Spinal cord (tissue), 10 donors: ENCODE data around the gene MEDAG. TPM values are rescaled to one million over a fixed set of nuclear protein-coding genes. Genes with fewer than 3 reads are reported as not detected.
A peak's percentile ranks its signal among the peaks of the same experiment; 100 is the strongest.

ENCODE experiments used
- DNase-seq, 6 donors: peaks; one replicate each; pipeline versions ENCODE4 v3.0.0 to v3.0.0-alpha.2; 2013 to 2015; ENCODE audit warnings: low spot score in 6 of 6, low read depth in 4 of 6
- H3K27ac ChIP-seq: one replicate; pipeline ENCODE4 v1.5.1; 2013; ENCODE audit warnings: low read depth, low read length, control low read depth
- H3K27me3 ChIP-seq: one replicate; pipeline ENCODE4 v1.6.1; 2013; ENCODE audit warnings: low read length; ENCODE audit not compliant: control insufficient read depth, insufficient read depth
- H3K36me3 ChIP-seq: one replicate; pipeline ENCODE4 v1.6.1; 2013; ENCODE audit warnings: low read length; ENCODE audit not compliant: control insufficient read depth, insufficient read depth
- H3K4me1 ChIP-seq: one replicate; pipeline ENCODE4 v1.6.1; 2013; ENCODE audit warnings: low read length; ENCODE audit not compliant: control insufficient read depth, insufficient read depth
- H3K4me3 ChIP-seq: one replicate; pipeline ENCODE4 v1.5.1; 2013; ENCODE audit warnings: low read depth, low read length, control low read depth
- H3K9me3 ChIP-seq: one replicate; pipeline ENCODE4 v1.6.1; 2013; ENCODE audit warnings: low read length; ENCODE audit not compliant: control insufficient read depth, insufficient read depth
- WGBS: methylation state at CpG from one replicate; pipeline ENCODE4 v1.1.5; 2013; ENCODE audit warnings: missing lambda C conversion rate; ENCODE audit not compliant: insufficient coverage; 5-methylcytosine and 5-hydroxymethylcytosine counted together
- polyA plus RNA-seq, 2 donors: library from polyadenylated mRNA; unstranded; fragments of 120-200 nt; gene quantifications; one replicate each; pipeline ENCODE4 v1.2.1, GENCODE V29; 2013; ENCODE audit not compliant: insufficient read length in 2 of 2
- total RNA-seq, 2 donors: library from RNA; depleted of rRNA in 1 of 2; stranded (reverse); fragments of 120-200 nt in 1 of 2; fragments of >200 nt in 1 of 2; gene quantifications; one replicate each; pipeline versions ENCODE4 v1.2.3 to v1.2.4, GENCODE V29; 2013 to 2014
- donor health status: healthy.

Gene MEDAG
- total and polyA plus RNA-seq, 4 donors: 1.4 to 12.1 (median 7.5) TPM

- Histone ChIP-seq H3K4me1 (peaks cover 10% of the 10 kb centered on the region), H3K36me3 (no peaks in the 10 kb centered on the region), H3K27ac (peak overlapping the region; percentile 42), H3K9me3 (no peaks in the 10 kb centered on the region), H3K27me3 (no peaks in the 10 kb centered on the region), H3K4me3 (no peak overlapping the region)
- peak in 1 of 6 donors; percentile 68 for DNase-seq
- WGBS: 100% methylated on average over 1 of the region's 3 CpGs
Observed at GRCh38 chr13:30881191-30881651, 24.9 kb upstream of the MEDAG start.

GRCh38 chr13:30882026-30882850, 23.8 kb upstream of the MEDAG start:
- no peaks in the 10 kb centered on the region for H3K9me3 ChIP-seq
- WGBS: 52% methylated on average over 3 of the region's 8 CpGs
- H3K27me3 ChIP-seq: no peaks in the 10 kb centered on the region
- no peak overlapping the region for H3K27ac ChIP-seq
- DNase-seq: peak in 1 of 6 donors; percentile 51
- no peaks in the 10 kb centered on the region for H3K36me3 ChIP-seq
- H3K4me3 ChIP-seq: no peak overlapping the region
- peaks cover 10% of the 10 kb centered on the region for H3K4me1 ChIP-seq

GRCh38 chr13:30882996-30883766, 22.9 kb upstream of the MEDAG start:
- Histone ChIP-seq H3K9me3 (no peaks in the 10 kb centered on the region), H3K4me3 (no peak overlapping the region), H3K27me3 (no peaks in the 10 kb centered on the region), H3K27ac (no peak overlapping the region), H3K4me1 (peaks cover 10% of the 10 kb centered on the region), H3K36me3 (no peaks in the 10 kb centered on the region)
- DNase-seq: no peak
- 59% methylated on average over 3 of the region's 13 CpGs for WGBS

DNA sequence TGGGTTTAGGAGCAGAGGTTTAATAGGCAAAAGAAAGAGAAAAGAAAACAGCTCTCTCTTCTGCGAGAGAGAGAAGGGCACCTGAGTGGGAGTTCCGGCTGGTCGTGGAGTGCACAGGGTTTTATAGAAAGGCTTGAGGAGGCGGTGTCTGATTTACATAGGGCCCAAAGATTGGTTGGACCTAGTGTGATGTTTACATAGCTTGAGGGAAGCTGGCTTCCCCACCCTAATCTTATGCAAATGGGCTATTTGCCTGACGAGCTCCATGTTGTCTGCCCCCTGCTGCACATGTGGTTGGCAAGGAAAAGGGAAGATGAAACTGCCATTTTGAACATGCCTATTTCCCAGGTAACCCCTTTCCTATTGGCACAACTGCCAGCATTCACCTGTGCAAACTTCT, 21.5 kb upstream of the MEDAG start:
- Histone ChIP-seq H3K4me3 (no peak overlapping the region), H3K9me3 (no peaks in the 10 kb centered on the region), H3K27ac (no peak overlapping the region), H3K36me3 (no peaks in the 10 kb centered on the region), H3K27me3 (no peaks in the 10 kb centered on the region), H3K4me1 (peaks cover 10% of the 10 kb centered on the region)
- DNase-seq: peak in 1 of 6 donors; percentile 46
- WGBS: 83% methylated on average over 4 of the region's 5 CpGs

GRCh38 chr13:30889196-30889690, 16.8 kb upstream of the MEDAG start:
- no peak for DNase-seq
- no peak overlapping the region for H3K27ac ChIP-seq
- H3K27me3 ChIP-seq: no peaks in the 10 kb centered on the region
- no peak overlapping the region for H3K4me3 ChIP-seq
- H3K9me3 ChIP-seq: no peaks in the 10 kb centered on the region
- no peaks in the 10 kb centered on the region for H3K36me3 ChIP-seq
- no peaks in the 10 kb centered on the region for H3K4me1 ChIP-seq
- WGBS: no CpG with 5 or more reads among the region's 3 CpGs

DNA sequence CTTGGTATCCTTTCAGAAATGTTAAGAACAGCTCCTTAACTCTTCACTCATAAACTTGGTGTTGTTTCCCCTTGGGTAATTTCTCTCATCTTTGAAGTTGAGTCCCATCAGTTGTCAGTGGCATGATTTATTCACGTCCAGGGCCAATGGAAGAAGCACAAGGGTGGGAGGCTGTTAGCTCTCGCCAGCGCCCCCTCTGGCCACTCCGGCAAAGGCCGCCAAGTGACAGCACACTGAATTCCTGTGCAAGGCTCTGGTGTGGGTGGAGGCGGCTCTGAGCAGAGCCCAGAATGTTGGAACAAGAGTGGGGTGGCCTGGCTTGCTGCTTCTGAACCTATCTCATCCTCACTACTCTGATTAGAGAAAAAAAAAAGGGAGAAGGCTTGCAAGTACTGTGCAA, 13.1 kb upstream of the MEDAG start:
- no peak for DNase-seq
- no peak overlapping the region for H3K27ac ChIP-seq
- 39% methylated on average over 5 of the region's 6 CpGs for WGBS

DNA sequence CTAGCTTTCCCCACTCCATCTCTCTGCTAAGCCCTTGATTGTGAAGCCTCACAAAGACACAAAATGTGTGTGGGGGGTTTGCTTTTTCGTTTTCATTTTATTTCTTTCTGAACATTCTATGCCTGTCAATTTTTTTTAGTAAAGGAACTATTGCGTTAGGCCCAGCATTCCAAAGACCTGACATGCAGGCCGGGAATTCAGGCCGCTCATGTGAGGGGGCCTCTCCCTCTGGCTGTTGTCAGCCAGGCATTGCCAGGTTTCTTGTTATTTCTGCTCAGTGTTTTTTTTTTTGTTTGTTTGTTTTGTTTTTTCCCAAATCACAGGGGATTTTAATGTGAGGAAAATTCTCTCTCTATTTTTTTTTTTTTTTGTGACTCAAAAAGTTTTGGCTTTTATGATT, 10.3 kb upstream of the MEDAG start:
- WGBS: 76% methylated on average over 3 of the region's 4 CpGs
- Histone ChIP-seq H3K4me3 (no peak overlapping the region), H3K27me3 (no peaks in the 10 kb centered on the region), H3K27ac (no peak overlapping the region), H3K9me3 (no peaks in the 10 kb centered on the region), H3K36me3 (no peaks in the 10 kb centered on the region), H3K4me1 (peaks cover 4% of the 10 kb centered on the region)
- peak in 1 of 6 donors; percentile 33 for DNase-seq

More for the DNA sequence above, 13.1 kb upstream of the MEDAG start:
- no peaks in the 10 kb centered on the region for H3K9me3 ChIP-seq
- H3K4me1 ChIP-seq: no peaks in the 10 kb centered on the region
- H3K27me3 ChIP-seq: no peaks in the 10 kb centered on the region
- H3K36me3 ChIP-seq: no peaks in the 10 kb centered on the region
- no peak overlapping the region for H3K4me3 ChIP-seq

DNA sequence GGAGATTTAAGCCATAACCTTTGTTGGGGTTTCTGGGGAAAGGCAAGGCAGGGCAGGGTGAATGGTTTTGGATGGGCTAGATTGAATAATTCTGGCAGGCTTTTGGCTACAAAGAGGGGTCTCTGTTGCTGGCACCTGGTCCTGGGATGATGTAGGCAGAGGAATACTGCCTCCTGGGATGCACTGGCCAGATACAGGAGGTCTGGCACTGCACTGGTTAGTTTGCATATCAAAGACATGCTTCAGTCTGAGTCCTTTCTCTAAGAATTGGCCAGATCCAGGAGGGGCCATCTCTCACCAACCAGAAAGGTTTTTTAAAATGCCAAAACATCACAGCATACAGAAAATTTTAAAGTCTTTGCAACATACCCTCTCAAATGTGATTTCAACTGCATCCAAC, 8.0 kb upstream of the MEDAG start:
- H3K36me3 ChIP-seq: no peaks in the 10 kb centered on the region
- no peaks in the 10 kb centered on the region for H3K9me3 ChIP-seq
- DNase-seq: no peak
- H3K4me3 ChIP-seq: no peak overlapping the region
- no peak overlapping the region for H3K27ac ChIP-seq
- no peaks in the 10 kb centered on the region for H3K27me3 ChIP-seq
- peaks cover 4% of the 10 kb centered on the region for H3K4me1 ChIP-seq

GRCh38 chr13:30898678-30899241, 7.3 kb upstream of the MEDAG start:
- DNase-seq: peak in 1 of 6 donors; percentile 58
- no peak overlapping the region for H3K4me3 ChIP-seq
- peaks cover 2% of the 10 kb centered on the region for H3K27me3 ChIP-seq
- H3K9me3 ChIP-seq: no peaks in the 10 kb centered on the region
- H3K4me1 ChIP-seq: peaks cover 4% of the 10 kb centered on the region
- 60% methylated on average over 5 of the region's 7 CpGs for WGBS
- no peaks in the 10 kb centered on the region for H3K36me3 ChIP-seq
- peak overlapping the region; percentile 26 for H3K27ac ChIP-seq
